Stimulated activated CD8-positive, alpha-beta memory T cell treated with anti-CD3 and anti-CD28 coated beads, Interleukin-12 subunit alpha, Interleukin-12 subunit beta, amount 100 ng/mL, for 1 hour (primary cell): Measurements from ENCODE around the gene KCNK10.

Experiments used
- DNase-seq: peaks from one replicate; pipeline ENCODE4 v3.0.0-alpha.2; 2020; ENCODE audit warnings: low read depth

The KCNK10 gene

GRCh38 chr14:88323086-88323522, at the start of gene KCNK10:
Gene KCNK10, minus strand, starts transcription at chr14:88323269. Its CDS starts 471 bp downstream, at chr14:88322798.
- no peak for DNase-seq

- DNase-seq: no peak
Observed at GRCh38 chr14:88369496-88369895, 46.4 kb upstream of the KCNK10 start.

GRCh38 chr14:88364710-88365413, 41.8 kb upstream of the KCNK10 start:
- no peak for DNase-seq

- no peak for DNase-seq
Observed at GRCh38 chr14:88363644-88364043, 40.6 kb upstream of the KCNK10 start.

GRCh38 chr14:88359500-88359899, 36.4 kb upstream of the KCNK10 start:
- DNase-seq: no peak

- DNase-seq: no peak
Observed at GRCh38 chr14:88354358-88354757, 31.3 kb upstream of the KCNK10 start.

GRCh38 chr14:88352698-88353097, 29.6 kb upstream of the KCNK10 start:
- no peak for DNase-seq

GRCh38 chr14:88351966-88352691, 29.1 kb upstream of the KCNK10 start:
- DNase-seq: no peak

GRCh38 chr14:88348546-88348945, 25.5 kb upstream of the KCNK10 start:
- no peak for DNase-seq

GRCh38 chr14:88346048-88346639, 23.1 kb upstream of the KCNK10 start:
- DNase-seq: no peak

- no peak for DNase-seq
Observed at GRCh38 chr14:88342980-88343379, 19.9 kb upstream of the KCNK10 start.

- no peak for DNase-seq
Observed at GRCh38 chr14:88340357-88340756, 17.3 kb upstream of the KCNK10 start.

- no peak for DNase-seq
Observed at GRCh38 chr14:88333036-88333435, 10.0 kb upstream of the KCNK10 start.

GRCh38 chr14:88327497-88327896, 4.4 kb upstream of the KCNK10 start:
- DNase-seq: no peak

GRCh38 chr14:88326352-88327103, 3.5 kb upstream of the KCNK10 start:
- DNase-seq: no peak

- DNase-seq: no peak
Observed at GRCh38 chr14:88325883-88326282, 2.8 kb upstream of the KCNK10 start.

GRCh38 chr14:88324930-88325329, 1.9 kb upstream of the KCNK10 start:
- DNase-seq: no peak

- DNase-seq: no peak
Observed at GRCh38 chr14:88324491-88324890, 1.4 kb upstream of the KCNK10 start.

- DNase-seq: no peak
Observed at GRCh38 chr14:88323523-88324199, 592 bp upstream of the KCNK10 start.

GRCh38 chr14:88322504-88323085, 474 bp downstream of the KCNK10 start:
- no peak for DNase-seq

- DNase-seq: no peak
Observed at GRCh38 chr14:88321692-88322503, 1.2 kb downstream of the KCNK10 start.
